ENCODE measurements around the gene GPX4.

GPX4 gene

DNA sequence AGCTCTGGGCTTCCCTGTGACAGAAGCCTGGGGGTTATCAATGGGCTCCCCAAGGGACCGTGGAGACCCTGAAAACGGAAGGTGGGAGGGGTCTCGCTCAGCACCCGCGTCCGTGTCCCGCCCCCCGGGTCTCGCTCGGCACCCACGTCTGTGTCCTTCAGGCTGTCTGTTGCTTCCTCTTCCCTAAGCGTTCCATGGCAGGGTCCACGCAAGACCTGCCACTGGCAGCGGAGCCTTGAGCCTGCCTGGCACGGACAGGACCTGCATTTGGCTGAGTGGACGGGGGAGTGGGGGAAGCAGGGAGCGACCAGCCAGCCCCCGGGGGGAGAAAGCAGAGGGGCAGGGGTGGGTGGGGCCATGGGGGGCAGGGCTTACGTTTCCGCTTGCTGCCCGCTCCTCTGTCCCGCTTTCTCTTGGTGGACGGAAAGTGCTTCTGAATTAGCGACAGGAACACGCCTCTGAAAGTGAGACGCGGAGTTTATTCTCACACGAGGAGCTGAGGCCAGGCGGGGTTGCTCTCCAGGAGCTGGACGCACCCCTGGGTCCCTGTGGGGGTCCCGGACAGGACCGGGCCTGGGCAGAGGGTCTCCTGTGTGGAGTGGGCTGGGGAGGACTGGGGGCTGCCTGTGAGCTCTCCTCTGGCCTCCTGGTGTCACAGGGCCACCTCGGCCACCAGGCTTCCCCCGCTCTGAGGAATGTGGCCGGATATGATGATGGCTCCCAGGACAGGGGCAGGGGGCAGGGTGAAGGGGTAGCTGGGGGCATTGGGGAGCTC lies 12.0 kb downstream of the GPX4 start:
- H2BK12ac ChIP-seq (ENCODE audit: low read length) = no peak overlapping the region
- peaks cover 67 to 71% of the 10 kb centered on the region in 2 experiments for H3K36me3 ChIP-seq (ENCODE audit: control insufficient read depth in 1 of 2, insufficient read depth in 2 of 2, low read length in 2 of 2)
- H3K4me1 ChIP-seq (ENCODE audit: control insufficient read depth in 1 of 2, insufficient read depth in 2 of 2, low read length in 2 of 2) = peaks cover 6 to 9% of the 10 kb centered on the region in 2 experiments
- H3K27me3 ChIP-seq (ENCODE audit: insufficient read depth, low read length) = no peaks in the 10 kb centered on the region
- no peak overlapping the region for H2BK5ac ChIP-seq (ENCODE audit: low read depth, low read length, poor library complexity)
- no peak overlapping the region for H3K18ac ChIP-seq (ENCODE audit: low read length)
- H2BK120ac ChIP-seq (ENCODE audit: insufficient read depth, low read length, poor library complexity) = no peak overlapping the region
- no peak overlapping the region for H3K27ac ChIP-seq (ENCODE audit: low read depth, low read length)
- H2AK5ac ChIP-seq (ENCODE audit: low read length) = no peak overlapping the region
- peaks cover 3% of the 10 kb centered on the region for H3K79me1 ChIP-seq (ENCODE audit: low read length)
- H4K8ac ChIP-seq (ENCODE audit: low read depth, low read length) = no peak overlapping the region
- H3K4me2 ChIP-seq (ENCODE audit: low read length) = no peak overlapping the region
- no peak overlapping the region for H3K14ac ChIP-seq (ENCODE audit: low read length)
- WGBS (ENCODE audit: extremely low coverage, insufficient coverage, insufficient read length) = no CpG with 5 or more reads among the region's 35 CpGs
- no peak overlapping the region for H4K91ac ChIP-seq (ENCODE audit: low read depth, low read length)
- H2AFZ ChIP-seq (ENCODE audit: insufficient read depth, low read length, poor library complexity) = no peak overlapping the region
- H3K79me2 ChIP-seq (ENCODE audit: control insufficient read depth, insufficient read depth, low read length, poor library complexity) = no peaks in the 10 kb centered on the region
- H3K9ac ChIP-seq (ENCODE audit: low read length) = no peak overlapping the region
- no peak overlapping the region for H3K23ac ChIP-seq (ENCODE audit: low read length)
- no peak overlapping the region for H3K4ac ChIP-seq (ENCODE audit: low read depth, low read length)
- no peak overlapping the region for H3K4me3 ChIP-seq (ENCODE audit: low read depth, low read length)
- no peak overlapping the region for H4K12ac ChIP-seq (ENCODE audit: low read depth, low read length)
- DNase-seq = no peak
- H3K9me3 ChIP-seq (ENCODE audit: insufficient read depth, low read depth, low read length) = no peaks in the 10 kb centered on the region

DNA sequence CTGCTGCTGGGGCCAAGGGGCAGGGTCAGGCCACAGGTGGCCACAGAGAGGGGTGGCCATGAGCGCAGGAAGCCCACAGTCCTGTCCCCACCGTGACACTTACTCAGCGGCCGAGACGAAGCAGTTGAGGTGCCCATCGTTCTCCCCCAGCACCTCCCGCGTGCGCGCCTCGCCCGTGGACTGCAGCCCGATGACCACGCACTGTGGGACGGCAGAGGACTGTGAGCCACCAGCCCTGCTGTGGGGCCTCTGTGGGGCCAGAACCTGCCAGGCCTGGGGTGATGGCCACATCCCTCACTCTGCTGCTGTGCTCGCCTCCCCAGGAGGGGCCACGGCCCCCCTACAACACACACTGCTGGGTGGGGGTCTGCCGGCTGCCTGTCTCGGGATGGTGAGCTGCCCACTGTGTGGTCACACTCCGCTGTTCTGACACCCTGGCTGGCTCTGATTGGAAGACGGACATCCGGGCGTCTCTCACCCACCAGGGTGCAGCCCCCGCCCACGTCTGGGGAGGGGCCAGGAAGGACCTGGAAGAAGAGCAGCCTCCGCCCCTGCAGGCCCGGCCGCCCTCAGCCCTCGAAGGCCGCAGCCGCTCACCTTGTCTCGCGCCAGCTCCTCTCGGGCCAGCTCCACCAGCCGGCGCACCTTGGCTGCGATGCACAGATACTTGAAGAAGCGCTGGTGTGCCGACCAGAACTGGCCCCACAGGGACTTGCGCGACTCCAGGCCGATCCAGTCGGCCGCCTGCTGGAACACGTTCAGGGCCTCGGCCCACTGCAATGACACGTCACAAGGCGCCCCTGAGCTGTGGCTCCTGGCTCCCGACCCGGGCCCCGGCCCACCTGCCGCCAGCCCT lies 13.2 kb downstream of the GPX4 start:
- Histone ChIP-seq H3K9me3 (ENCODE audit: insufficient read depth, low read depth, low read length) (no peaks in the 10 kb centered on the region), H3K18ac (ENCODE audit: low read length) (no peak overlapping the region), H2BK5ac (ENCODE audit: low read depth, low read length, poor library complexity) (no peak overlapping the region), H3K79me1 (ENCODE audit: low read length) (peaks cover 3% of the 10 kb centered on the region), H3K27ac (ENCODE audit: low read depth, low read length) (no peak overlapping the region), H3K4me1 (ENCODE audit: control insufficient read depth in 1 of 2, insufficient read depth in 2 of 2, low read length in 2 of 2) (peaks cover 6 to 9% of the 10 kb centered on the region in 2 experiments), H4K8ac (ENCODE audit: low read depth, low read length) (no peak overlapping the region), H2AK5ac (ENCODE audit: low read length) (no peak overlapping the region), H3K4me2 (ENCODE audit: low read length) (no peak overlapping the region), H3K9ac (ENCODE audit: low read length) (no peak overlapping the region), H3K36me3 (ENCODE audit: control insufficient read depth in 1 of 2, insufficient read depth in 2 of 2, low read length in 2 of 2) (peaks cover 73 to 76% of the 10 kb centered on the region in 2 experiments), H3K14ac (ENCODE audit: low read length) (no peak overlapping the region), H4K12ac (ENCODE audit: low read depth, low read length) (no peak overlapping the region), H2AFZ (ENCODE audit: insufficient read depth, low read length, poor library complexity) (no peak overlapping the region), H2BK120ac (ENCODE audit: insufficient read depth, low read length, poor library complexity) (no peak overlapping the region), H3K4ac (ENCODE audit: low read depth, low read length) (no peak overlapping the region), H3K23ac (ENCODE audit: low read length) (no peak overlapping the region), H3K27me3 (ENCODE audit: insufficient read depth, low read length) (no peaks in the 10 kb centered on the region), H3K79me2 (ENCODE audit: control insufficient read depth, insufficient read depth, low read length, poor library complexity) (no peaks in the 10 kb centered on the region), H2BK12ac (ENCODE audit: low read length) (no peak overlapping the region), H3K4me3 (ENCODE audit: low read depth, low read length) (no peak overlapping the region), H4K91ac (ENCODE audit: low read depth, low read length) (no peak overlapping the region)
- DNase-seq = no peak
- no CpG with 5 or more reads among the region's 52 CpGs for WGBS (ENCODE audit: extremely low coverage, insufficient coverage, insufficient read length)

- no peak overlapping the region for H3K4ac ChIP-seq (ENCODE audit: low read depth, low read length)
- H3K79me1 ChIP-seq (ENCODE audit: low read length) = peaks cover 3% of the 10 kb centered on the region
- no peaks in the 10 kb centered on the region for H3K79me2 ChIP-seq (ENCODE audit: control insufficient read depth, insufficient read depth, low read length, poor library complexity)
- H3K4me3 ChIP-seq (ENCODE audit: low read depth, low read length) = no peak overlapping the region
- H2AFZ ChIP-seq (ENCODE audit: insufficient read depth, low read length, poor library complexity) = no peak overlapping the region
- no peak overlapping the region for H2AK5ac ChIP-seq (ENCODE audit: low read length)
- no peak overlapping the region for H3K27ac ChIP-seq (ENCODE audit: low read depth, low read length)
- H3K4me2 ChIP-seq (ENCODE audit: low read length) = no peak overlapping the region
- no peaks in the 10 kb centered on the region for H3K27me3 ChIP-seq (ENCODE audit: insufficient read depth, low read length)
- WGBS (ENCODE audit: extremely low coverage, insufficient coverage, insufficient read length) = no CpG with 5 or more reads among the region's 16 CpGs
- peaks cover 75 to 76% of the 10 kb centered on the region in 2 experiments for H3K36me3 ChIP-seq (ENCODE audit: control insufficient read depth in 1 of 2, insufficient read depth in 2 of 2, low read length in 2 of 2)
- H4K91ac ChIP-seq (ENCODE audit: low read depth, low read length) = no peak overlapping the region
- no peak overlapping the region for H4K8ac ChIP-seq (ENCODE audit: low read depth, low read length)
- no peak overlapping the region for H2BK5ac ChIP-seq (ENCODE audit: low read depth, low read length, poor library complexity)
- no peak overlapping the region for H3K14ac ChIP-seq (ENCODE audit: low read length)
- no peak overlapping the region for H4K12ac ChIP-seq (ENCODE audit: low read depth, low read length)
- H3K23ac ChIP-seq (ENCODE audit: low read length) = no peak overlapping the region
- H3K18ac ChIP-seq (ENCODE audit: low read length) = no peak overlapping the region
- no peaks in the 10 kb centered on the region for H3K9me3 ChIP-seq (ENCODE audit: insufficient read depth, low read depth, low read length)
- no peak overlapping the region for H3K9ac ChIP-seq (ENCODE audit: low read length)
- DNase-seq = no peak
- no peak overlapping the region for H2BK120ac ChIP-seq (ENCODE audit: insufficient read depth, low read length, poor library complexity)
- H2BK12ac ChIP-seq (ENCODE audit: low read length) = no peak overlapping the region
- peaks cover 6% of the 10 kb centered on the region in 2 experiments for H3K4me1 ChIP-seq (ENCODE audit: control insufficient read depth in 1 of 2, insufficient read depth in 2 of 2, low read length in 2 of 2)
Observed at GRCh38 chr19:1117654-1118053, 13.9 kb downstream of the GPX4 start.

GRCh38 chr19:1118999-1119398 lies 15.2 kb downstream of the GPX4 start:
- Histone ChIP-seq H2BK120ac (ENCODE audit: insufficient read depth, low read length, poor library complexity) (no peak overlapping the region), H2BK12ac (ENCODE audit: low read length) (no peak overlapping the region), H3K27ac (ENCODE audit: low read depth, low read length) (no peak overlapping the region), H2BK5ac (ENCODE audit: low read depth, low read length, poor library complexity) (no peak overlapping the region), H4K91ac (ENCODE audit: low read depth, low read length) (no peak overlapping the region), H4K8ac (ENCODE audit: low read depth, low read length) (no peak overlapping the region), H3K36me3 (ENCODE audit: control insufficient read depth in 1 of 2, insufficient read depth in 2 of 2, low read length in 2 of 2) (peaks cover 83% of the 10 kb centered on the region in 2 experiments), H2AK5ac (ENCODE audit: low read length) (no peak overlapping the region), H3K14ac (ENCODE audit: low read length) (no peak overlapping the region), H4K12ac (ENCODE audit: low read depth, low read length) (no peak overlapping the region), H3K18ac (ENCODE audit: low read length) (no peak overlapping the region), H3K9me3 (ENCODE audit: insufficient read depth, low read depth, low read length) (peaks cover 2% of the 10 kb centered on the region), H3K79me2 (ENCODE audit: control insufficient read depth, insufficient read depth, low read length, poor library complexity) (no peaks in the 10 kb centered on the region), H3K9ac (ENCODE audit: low read length) (no peak overlapping the region), H3K4me2 (ENCODE audit: low read length) (no peak overlapping the region), H3K79me1 (ENCODE audit: low read length) (no peaks in the 10 kb centered on the region), H3K27me3 (ENCODE audit: insufficient read depth, low read length) (no peaks in the 10 kb centered on the region), H3K4me3 (ENCODE audit: low read depth, low read length) (no peak overlapping the region), H3K4ac (ENCODE audit: low read depth, low read length) (no peak overlapping the region), H3K4me1 (ENCODE audit: control insufficient read depth in 1 of 2, insufficient read depth in 2 of 2, low read length in 2 of 2) (peaks cover 0 to under 1% of the 10 kb centered on the region in 2 experiments), H2AFZ (ENCODE audit: insufficient read depth, low read length, poor library complexity) (no peak overlapping the region), H3K23ac (ENCODE audit: low read length) (no peak overlapping the region)
- no CpG with 5 or more reads among the region's 34 CpGs for WGBS (ENCODE audit: extremely low coverage, insufficient coverage, insufficient read length)
- DNase-seq = no peak
